NCI-H1417 treated with DMSO at 0.1 percent for 48 hours (cell line): ENCODE data around the gene PDSS2.
"Not testable (repeated sequence)": the region's sequence is repeated elsewhere in the genome, so short reads cannot be mapped to it uniquely, and the experiment has no call there.

ENCODE experiments used
- DNase-seq: peaks from one replicate; lab custom pipeline; 2025; lab: John Stamatoyannopoulos, UW

PDSS2 gene, protein sequence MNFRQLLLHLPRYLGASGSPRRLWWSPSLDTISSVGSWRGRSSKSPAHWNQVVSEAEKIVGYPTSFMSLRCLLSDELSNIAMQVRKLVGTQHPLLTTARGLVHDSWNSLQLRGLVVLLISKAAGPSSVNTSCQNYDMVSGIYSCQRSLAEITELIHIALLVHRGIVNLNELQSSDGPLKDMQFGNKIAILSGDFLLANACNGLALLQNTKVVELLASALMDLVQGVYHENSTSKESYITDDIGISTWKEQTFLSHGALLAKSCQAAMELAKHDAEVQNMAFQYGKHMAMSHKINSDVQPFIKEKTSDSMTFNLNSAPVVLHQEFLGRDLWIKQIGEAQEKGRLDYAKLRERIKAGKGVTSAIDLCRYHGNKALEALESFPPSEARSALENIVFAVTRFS

DNA sequence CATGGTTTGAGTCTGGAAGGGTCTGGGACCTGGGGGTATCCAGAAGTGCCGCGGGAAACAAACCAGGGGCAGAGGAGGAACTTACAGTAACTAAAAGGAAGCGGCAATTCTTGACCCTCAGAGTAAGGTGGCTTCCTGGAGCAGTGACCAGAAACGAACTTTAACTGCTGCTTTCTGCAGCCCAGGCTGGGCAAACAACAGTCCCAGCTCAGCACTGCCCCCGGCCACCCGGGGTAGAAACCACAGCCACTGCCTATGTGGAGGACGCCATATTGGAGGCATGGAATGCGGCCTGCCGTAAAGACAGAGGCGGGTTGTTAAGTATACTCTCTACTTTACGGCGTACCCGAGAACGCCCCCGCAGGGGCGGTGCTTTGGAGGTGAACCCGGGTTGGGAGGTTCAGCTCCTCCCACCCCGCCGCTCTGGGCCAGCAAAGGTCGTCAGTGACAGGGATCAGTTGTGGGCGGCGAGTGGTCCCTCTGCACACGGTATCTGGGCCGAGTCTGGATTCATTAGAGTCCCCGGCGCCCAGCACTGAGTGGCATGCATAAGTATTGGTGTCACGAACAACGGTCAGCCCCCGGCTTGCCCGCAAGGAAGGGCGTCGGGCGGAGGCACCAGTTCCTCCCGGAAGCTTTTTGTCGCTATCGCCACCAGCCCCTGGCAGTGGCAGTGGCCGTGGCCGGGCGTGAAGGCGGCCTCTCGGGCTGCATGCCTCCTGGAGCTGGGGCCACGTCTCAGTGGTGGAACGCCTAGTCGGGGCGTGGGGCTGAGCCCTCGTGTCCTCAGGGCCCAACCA, at the start of gene PDSS2:
Gene PDSS2, minus strand, starts transcription at position 282 of the 800 bp plus-strand sequence. Its CDS starts 279 bp downstream, at position 3.
- peak; percentile 75 for DNase-seq

DNA sequence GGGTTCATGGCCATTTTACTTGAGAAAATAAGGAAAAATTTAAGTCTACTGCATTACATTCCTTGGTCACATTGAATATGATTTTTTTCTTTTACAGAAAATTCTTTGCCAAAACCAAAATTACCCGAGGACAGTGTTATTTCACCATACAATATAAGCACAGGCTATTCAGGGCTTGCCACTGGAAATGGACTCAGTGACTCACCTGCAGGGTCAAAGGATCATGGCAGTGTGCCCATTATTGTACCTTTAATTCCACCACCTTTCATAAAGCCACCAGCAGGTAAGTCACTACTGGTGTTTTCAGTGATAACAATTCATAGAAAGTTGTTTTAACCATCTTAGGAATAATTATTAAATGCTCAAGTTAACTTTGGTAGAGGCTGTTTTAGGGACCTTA, 46.8 kb upstream of the PDSS2 start:
- DNase-seq = no peak

DNA sequence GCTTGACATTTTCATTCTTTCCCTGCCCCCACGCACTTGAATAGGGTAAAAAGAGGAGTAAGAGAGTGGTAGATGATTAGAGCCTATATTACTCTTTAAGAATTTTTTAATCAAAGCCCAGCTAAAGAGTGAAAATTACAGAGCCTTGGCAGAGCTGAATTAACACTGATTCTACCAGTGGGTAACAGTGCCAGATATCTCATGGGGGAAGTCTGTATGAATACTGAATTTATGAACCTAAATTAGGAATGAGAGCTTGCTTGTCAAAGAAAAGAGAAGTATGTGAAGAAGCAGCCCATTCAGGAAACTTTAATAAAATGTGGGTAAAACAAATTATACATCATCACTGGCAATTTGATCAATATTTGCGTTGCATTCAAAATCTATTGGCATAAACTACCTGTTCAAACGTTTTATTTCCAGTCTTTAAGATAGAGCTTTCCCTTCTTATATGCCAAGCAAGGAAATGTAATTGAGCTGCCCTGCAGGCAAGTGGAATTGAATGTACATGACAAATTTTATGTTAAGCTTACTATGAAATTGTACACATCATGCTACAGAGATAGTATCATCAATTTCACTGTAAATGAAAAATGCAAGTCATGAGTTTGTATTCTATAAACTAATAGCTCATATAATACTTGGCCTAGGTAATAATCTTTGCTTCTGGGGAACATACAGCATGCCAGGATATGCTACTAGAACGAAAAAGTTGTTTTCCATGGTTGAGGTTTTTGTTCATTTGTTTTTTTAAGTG, 45.1 kb upstream of the PDSS2 start:
- DNase-seq = no peak

DNA sequence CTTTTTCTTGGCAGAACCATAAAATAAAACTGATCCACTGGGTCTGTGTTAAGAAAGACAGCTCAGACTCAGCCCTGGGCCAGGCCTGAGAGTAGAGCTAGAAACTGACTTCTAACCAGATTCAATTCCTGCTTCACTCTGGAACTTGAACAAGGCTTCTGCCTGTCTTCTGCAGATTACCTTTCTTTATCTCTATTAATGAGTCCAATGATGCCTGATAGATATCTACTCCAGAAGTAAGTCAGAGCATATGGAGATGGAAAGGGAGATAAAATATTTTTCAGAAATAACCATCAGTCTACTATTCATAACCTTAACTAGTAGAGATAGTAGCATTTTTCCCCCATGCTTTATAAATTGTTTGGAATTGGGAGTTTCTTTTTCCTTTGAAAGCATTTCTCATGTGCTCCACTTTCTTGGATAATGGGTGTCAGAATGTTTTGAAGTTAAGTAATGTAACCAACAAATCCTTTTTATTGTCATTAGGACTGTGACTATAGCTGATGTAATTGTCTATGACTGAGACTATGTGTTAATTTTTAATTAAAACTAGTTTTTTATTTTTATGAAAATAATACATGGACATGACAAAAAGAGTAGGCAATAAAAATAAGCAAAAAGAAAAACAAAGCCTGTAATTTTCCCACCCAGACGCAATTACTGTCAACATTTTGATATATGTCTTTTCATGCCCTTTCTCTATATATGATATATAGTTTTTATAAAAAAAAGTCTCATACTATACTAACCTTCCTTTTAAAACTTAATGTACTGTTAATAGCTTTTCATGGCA, 37.7 kb upstream of the PDSS2 start:
- DNase-seq = no peak

DNA sequence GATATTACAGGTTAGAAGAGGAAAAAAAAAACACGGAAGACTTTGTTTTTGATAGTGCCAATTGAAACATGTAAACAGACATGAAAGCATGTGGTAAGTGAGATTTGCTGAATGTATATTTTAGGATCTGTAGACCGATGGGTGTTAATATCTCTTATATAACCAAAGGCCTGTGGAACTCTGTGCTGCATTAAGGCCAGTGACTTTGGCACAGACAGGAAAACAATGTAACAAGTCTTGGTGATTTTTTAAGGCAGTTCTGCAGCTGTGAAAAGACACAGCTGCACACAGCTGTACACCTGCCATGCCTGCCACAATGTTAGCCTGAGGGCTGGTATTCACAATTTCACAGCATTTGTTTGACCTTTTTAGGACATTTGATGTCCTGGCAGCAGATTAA, 36.6 kb upstream of the PDSS2 start:
- no peak for DNase-seq

DNA sequence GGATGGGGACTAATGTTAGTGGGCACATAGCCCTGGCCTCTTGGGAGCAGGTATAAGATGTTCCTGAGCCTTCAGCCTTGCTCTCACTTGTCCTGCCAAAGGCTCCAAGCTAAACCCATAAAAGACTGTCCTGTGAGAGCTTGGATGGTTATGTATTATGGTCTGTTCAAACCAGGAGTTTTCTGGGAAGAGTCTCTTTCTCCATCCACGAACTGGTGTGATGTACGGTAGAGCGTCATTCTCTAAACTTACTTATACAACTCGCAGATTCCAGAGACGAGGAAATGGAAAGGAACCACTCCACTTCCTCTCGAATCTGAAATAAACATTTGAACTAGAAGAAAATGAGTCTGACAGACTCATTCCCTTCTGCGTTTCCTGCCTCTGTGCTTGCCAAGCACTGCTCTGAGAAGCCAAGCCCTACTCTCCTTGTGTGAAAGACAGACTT, 35.9 kb upstream of the PDSS2 start:
- no peak for DNase-seq

DNA sequence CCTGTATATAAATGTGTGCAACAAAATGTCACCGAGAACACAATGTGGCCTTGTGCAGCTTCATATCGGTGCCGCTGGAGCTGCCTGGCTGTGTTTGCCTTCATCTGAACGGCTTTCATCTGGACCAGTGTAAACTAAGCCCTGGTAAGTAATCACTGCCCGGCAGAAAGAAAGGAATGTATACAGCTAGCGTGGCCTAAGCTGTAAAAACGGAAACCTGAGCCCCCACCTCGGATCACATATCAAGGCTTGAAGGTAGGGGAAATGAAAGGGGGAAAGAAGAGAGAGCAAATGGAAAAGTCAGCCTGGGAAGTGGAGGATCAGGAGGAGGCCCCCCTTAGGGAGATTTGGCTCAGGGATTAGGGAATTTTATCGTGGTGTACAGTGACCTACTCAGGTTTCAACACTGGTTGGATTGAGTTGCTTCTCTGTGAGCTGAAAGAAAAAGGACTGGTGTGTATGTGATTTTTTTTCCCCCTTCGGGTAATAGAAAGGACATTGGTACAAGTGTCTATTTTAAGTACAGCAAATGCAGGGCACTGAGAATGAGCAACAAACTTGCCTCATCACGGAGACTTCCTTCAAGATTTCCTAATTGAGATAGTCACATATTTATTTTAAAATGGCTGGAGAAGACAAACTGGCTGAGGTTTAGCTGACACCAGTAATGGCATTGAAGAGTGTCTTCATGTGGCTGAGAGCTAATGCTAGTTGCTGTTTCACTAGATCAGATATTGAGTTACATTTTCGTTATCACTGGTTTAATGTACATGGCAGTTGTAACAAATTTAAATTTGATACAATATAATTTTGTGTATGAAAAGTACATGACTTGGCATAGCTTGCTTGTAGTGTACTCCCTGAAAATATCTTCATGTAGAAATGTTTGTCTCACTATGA, 34.0 kb upstream of the PDSS2 start:
- DNase-seq = no peak

DNA sequence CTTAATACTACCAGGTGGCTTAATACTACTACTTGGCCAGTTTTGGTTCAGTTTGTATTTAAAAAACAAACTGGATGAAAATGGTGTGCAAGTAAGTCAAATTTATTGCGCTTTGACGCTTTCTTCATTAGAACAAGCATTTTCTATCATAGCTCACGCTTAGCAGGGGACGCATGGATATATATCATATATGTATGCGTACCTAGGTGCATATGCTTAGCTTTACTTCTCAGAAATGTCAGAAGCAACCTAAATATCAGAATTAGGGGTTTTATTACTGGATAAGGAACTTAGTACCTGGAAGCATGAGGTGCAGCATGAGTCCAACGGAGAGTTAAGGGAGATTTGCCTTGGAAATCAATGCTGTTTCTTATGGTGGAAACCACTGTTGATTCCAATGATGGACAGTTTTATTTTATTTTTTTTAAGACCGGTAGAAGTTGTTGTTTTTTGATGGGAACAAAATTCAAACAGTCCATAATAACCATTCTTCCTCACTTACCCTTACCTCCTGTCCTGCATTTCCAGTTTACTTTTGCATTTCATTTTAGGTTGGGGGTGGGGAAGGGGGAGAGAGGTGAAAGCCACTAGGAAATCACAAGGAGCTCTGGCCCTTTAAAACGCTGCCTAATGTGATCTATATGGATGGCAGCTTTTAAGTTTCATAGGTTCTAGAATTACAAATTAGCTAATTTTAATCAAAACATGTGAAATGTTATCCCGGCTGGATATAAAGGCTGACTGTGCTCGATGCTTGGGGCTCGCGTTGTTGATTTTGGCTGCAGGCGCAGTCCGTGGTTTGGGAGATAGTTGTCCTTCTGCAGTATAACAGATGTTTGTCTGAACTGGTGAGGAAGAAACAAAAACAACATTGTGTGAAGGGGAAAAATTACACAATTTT, 32.6 kb upstream of the PDSS2 start:
- DNase-seq = no peak

DNA sequence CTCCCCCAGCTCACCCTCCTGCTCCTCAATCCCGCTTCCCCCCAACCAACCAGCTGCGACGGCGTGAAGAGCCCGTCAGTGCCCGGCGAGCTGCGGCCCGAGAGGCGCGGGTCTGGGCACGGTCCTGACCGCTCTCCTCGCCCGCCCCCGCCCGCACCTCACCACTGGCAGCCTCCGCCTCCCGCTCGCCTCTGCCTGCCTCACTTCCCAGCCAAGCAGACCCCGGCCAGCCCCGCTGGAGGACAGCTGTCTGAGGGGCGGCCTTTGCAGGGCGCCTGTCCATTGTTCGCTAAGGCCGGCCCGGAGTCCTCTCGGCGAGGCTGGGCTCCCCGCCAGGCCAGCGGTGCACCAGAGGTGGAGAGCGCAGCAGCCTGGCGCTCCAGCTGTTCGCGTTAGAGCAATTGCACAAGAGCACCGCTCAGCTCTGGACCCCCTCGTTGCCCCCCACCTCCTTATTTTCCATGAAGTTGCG, 31.8 kb upstream of the PDSS2 start:
- no peak for DNase-seq

DNA sequence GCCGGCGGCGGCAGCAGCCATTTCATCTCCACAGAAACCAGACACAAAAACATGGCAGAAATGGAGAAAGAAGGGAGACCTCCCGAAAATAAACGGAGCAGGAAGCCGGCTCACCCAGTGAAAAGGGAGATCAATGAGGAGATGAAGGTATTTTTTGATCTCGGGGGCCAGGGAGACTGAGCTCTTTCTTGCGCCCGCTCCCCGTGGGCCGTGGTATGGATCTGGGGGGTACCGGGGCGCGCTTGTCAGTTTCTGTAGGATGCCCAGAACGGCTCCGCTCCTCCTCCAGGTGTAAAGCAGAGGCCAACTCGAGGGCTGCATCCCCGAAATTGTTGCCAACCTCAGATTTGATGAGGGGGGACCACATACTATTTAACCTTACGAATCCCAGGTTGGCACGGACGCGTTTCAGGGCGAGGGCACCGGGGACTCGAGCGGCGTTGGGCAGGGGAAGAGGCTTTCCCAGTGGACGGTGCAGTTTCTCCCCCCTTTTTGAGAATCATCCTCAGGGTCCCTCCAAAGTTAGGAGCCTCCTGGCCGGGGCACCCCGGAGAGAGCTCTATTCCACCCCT, 31.3 kb upstream of the PDSS2 start:
- DNase-seq = no peak

DNA sequence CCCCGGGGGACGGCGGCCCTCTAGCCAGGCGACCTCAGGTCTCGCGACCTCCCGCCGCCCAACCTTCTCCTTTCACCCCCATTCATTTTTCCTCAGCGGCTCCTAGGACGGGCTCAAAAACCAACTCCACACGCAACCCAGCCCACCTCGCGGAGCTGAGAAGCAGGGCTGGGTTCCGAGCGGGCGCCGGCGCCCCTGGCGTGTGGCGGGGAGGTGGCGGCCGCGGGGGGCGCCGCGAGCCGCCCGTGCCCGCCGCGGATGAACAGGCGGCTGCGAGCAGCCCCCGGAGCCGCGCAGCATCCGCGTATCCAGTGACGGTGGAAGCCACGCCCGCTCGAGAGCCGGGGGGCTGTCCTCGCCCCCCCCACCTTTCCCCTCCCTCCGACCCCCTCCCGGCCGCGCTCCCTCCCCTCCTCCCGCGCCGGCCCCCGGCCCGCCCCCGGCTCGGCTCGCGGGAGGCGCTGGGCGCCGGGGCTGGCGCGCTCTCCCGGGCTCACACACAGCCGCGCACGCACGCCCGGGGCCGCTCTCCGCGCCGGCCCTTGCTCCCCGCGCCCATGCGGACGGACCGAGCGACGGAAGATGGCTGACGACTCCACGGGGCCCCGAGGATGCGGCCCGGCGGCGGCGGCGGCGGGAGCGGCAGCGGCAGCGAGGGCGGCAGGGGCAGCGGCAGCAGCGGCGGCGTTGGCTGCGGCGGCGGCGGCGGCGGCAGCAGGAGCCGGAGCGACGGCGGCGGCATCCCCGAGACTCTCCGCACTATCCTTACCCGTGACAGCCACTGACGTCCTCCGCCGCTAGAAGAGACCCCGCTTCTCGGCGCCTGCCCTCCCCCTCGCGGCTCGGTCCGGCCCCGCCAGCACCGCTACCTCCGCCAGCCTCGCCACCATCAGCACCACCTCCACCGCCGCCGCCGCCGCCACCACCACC, 30.5 kb upstream of the PDSS2 start, which contains the start of gene SOBP:
Gene SOBP, plus strand, starts transcription at position 482 of the 930 bp plus-strand sequence. CDS start 500 bp downstream, outside the sequence.
- DNase-seq = no peak

DNA sequence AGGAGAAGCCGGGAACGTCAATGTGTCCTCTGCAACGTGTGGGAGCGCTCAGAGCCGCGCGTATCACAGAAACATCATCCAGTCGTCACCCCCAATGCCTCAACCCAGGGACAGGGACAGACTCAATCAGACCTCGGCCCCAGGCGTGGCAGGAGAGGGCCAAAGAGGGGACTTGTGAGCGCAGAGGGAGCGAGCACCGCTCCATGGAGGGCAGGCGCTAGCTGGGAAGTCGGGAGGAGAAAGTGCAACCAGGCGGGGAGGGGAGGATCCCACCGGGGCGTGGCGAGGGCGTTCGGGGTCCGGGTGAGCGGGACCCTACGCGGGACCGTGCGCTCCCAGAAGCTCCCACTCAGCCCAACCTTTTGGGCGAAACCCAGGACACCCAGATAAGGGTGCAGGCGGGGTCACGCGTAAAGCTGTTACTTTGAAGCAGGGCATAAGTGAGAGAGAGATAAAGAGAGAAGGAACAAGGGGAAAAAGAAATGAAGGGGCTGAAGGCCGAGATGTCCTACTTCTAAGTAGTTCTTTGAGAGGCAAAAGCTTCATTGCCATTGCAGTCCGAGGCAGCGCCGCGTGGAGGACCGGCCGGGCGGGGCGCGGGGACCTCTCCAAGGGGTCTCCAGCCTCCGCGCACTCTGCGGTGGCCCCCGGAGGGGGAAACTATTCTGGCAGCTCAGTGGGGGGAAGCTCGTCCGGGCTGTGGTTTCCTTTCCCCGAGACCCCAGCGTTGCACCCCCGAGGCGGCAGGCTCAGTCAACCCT, 29.7 kb upstream of the PDSS2 start:
- DNase-seq = no peak

DNA sequence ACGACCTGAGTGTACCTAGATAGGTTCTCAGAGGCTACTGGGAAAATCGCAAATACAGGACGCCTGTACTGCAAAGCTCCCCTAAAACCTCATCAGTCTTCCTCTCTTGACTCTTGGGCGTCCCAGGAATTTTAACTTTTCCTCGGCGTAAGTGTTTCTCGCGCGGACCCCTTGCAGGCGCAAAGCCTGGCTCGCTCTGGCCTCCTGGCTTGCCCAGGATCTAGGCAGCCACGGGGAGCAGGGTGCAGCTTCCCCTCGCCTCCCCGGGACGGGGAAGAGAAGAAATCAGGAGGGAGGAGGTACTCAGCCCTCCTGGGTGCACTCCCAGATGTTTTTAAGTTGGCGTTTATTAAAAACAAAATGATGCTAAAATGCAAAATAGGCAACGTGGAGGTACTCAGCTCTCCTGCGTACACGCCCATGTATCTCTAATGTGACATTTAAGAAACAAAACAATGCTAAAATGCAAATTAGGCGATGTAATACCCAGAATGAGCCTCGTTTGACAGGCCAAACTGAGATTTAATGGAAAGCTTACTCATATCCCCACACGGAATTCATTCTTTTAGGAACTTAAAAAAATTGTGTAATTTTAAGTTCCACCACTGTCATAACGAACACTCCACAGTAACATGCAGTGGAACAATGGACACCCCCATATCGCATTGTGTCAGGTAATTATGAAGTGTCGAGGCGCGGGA, 29.0 kb upstream of the PDSS2 start:
- no peak for DNase-seq

DNA sequence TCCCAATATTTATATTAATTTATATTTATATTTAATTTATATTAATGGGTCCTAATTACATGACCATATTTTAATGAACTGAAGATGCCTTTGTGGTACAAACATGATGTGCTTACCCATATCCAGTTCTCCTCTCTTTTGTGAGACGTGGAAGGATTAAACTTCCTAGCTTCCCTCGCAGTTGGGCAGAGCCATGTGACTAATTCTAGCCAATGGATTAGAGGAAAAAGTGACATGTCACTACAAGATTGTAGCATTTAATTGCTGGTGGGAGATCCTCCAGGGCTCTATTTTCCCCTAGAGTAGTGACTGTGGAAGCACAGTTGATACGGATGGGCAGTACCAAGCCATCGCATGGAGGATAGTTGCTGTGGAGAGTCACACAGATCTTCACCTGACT, 25.8 kb upstream of the PDSS2 start:
- DNase-seq = no peak

DNA sequence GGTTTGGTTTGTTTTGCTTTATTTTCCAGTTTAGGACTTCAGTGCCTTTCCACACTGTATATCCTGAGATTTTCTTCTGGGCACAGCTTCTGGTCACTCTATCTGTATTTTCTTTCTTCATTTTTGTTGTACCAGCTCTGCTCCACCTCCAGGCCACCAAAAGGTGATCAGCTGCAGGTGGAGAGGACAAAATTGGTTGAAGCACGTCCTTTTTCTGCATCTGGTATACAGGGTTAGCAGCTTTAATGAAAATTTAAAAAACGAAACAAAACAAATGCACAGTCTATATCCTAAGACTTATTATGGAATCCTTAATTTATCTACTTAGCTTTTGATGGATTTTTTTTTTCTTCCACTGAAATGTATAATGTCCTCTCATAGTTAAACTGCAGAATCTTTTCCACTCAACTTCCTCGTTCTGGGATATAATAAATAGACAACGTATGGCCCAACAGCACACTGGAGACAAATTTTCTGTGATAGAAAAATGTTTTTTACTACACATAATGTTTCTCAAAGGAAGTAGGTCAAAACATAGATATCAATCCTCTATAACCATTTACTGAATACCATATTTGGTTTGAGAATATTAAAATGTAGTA, 19.8 kb upstream of the PDSS2 start:
- no peak for DNase-seq

DNA sequence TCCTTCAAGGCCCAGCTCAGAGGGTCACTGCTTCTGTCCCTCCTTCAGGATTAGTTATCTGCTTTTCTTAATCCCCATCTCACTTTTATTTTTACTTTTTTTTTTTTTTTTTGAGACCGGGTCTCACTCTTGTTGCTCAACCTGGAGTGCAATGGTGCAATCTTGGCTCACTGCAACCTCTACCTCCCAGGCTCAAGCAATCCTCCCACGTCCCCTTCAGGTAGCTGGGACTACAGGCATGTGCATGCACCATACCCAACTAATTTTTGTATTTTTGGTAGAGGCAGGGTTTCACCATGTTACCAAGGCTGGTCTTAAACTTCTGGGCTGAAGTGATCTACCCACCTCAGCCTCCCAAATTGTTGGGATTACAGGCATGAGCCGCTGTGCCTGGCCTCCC, 16.5 kb upstream of the PDSS2 start:
- not testable (repeated sequence) for DNase-seq
